HEK293 (cell line): Measurements from ENCODE around the gene FAM219B.

Experiments
- GLI2 ChIP-seq: fragments of 450-650 bp; formaldehyde crosslinking; IDR thresholded peaks from 2 replicates; pipeline ENCODE4; 2017; ENCODE audit warnings: missing biosample characterization, missing genetic modification characterization, low read depth, borderline replicate concordance
- GLIS1 ChIP-seq: fragments of 450-650 bp; formaldehyde crosslinking; IDR thresholded peaks from 2 replicates; pipeline ENCODE4 v1.5.1; 2016; ENCODE audit warnings: missing biosample characterization, missing genetic modification characterization
- HOXD13 ChIP-seq: sonication (generic); formaldehyde crosslinking; IDR thresholded peaks from 2 replicates; pipeline ENCODE4 v1.8.0; 2022; ENCODE audit warnings: missing genetic modification reagents, borderline replicate concordance
- IKZF3 ChIP-seq: fragments of 450-650 bp; IDR thresholded peaks from 2 replicates; pipeline ENCODE4 v1.5.0; 2018; ENCODE audit warnings: missing biosample characterization, mild to moderate bottlenecking, missing genetic modification characterization, moderate library complexity
- KLF7 ChIP-seq: fragments of 450-650 bp; formaldehyde crosslinking; IDR thresholded peaks from 2 replicates; pipeline ENCODE4 v1.5.1; 2016; ENCODE audit warnings: missing biosample characterization, missing genetic modification characterization, borderline replicate concordance
- KLF9 ChIP-seq: fragments of 450-650 bp; formaldehyde crosslinking; IDR thresholded peaks from 2 replicates; pipeline ENCODE4 v1.5.1; 2016; ENCODE audit warnings: missing biosample characterization, missing genetic modification characterization, low read depth
- OVOL3 ChIP-seq: fragments of 450-650 bp; formaldehyde crosslinking; IDR thresholded peaks from 2 replicates; pipeline ENCODE4 v1.5.1; 2016; ENCODE audit warnings: missing biosample characterization, missing genetic modification characterization
- SP2 ChIP-seq: fragments of 450-650 bp; formaldehyde crosslinking; IDR thresholded peaks from 2 replicates; pipeline ENCODE4 v1.5.1; 2016; ENCODE audit warnings: missing biosample characterization, missing genetic modification characterization
- TRIM28 ChIP-seq: IDR thresholded peaks from 2 replicates; pipeline ENCODE4 v1.6.1; 2011; ENCODE audit warnings: low read length, control low read depth, borderline replicate concordance
- ZBTB1 ChIP-seq: fragments of 450-650 bp; formaldehyde crosslinking; IDR thresholded peaks from 2 replicates; pipeline ENCODE4 v1.5.1; 2016; ENCODE audit warnings: missing biosample characterization, missing genetic modification characterization
- ZFP3 ChIP-seq: fragments of 450-650 bp; formaldehyde crosslinking; IDR thresholded peaks from 2 replicates; pipeline ENCODE4 v1.5.1; 2016; ENCODE audit warnings: low read depth, missing biosample characterization, missing genetic modification characterization
- ZFP37 ChIP-seq: fragments of 450-650 bp; formaldehyde crosslinking; IDR thresholded peaks from 2 replicates; pipeline ENCODE4 v1.5.1; 2016; ENCODE audit warnings: missing biosample characterization, missing genetic modification characterization
- ZFP41 ChIP-seq: fragments of 450-650 bp; formaldehyde crosslinking; IDR thresholded peaks from 2 replicates; pipeline ENCODE4 v1.5.1; 2016; ENCODE audit warnings: missing biosample characterization, missing genetic modification characterization, borderline replicate concordance
- ZNF138 ChIP-seq: fragments of 450-650 bp; formaldehyde crosslinking; IDR thresholded peaks from 2 replicates; pipeline ENCODE4 v1.5.1; 2016; ENCODE audit warnings: missing biosample characterization, missing genetic modification characterization, borderline replicate concordance
- ZNF19 ChIP-seq: fragments of 450-650 bp; formaldehyde crosslinking; IDR thresholded peaks from 2 replicates; pipeline ENCODE4; 2016; ENCODE audit warnings: missing biosample characterization, missing genetic modification characterization, low read depth
- ZNF24 ChIP-seq: fragments of 450-650 bp; formaldehyde crosslinking; IDR thresholded peaks from 2 replicates; pipeline ENCODE4 v1.5.1; 2016; ENCODE audit warnings: missing biosample characterization, missing genetic modification characterization
- ZNF302 ChIP-seq: fragments of 450-650 bp; formaldehyde crosslinking; IDR thresholded peaks from 2 replicates; pipeline ENCODE4 v1.5.1; 2016; ENCODE audit warnings: missing biosample characterization, missing genetic modification characterization, low read depth
- ZNF311 ChIP-seq: fragments of 450-650 bp; formaldehyde crosslinking; IDR thresholded peaks from 2 replicates; pipeline ENCODE4 v1.5.1; 2017; ENCODE audit warnings: missing biosample characterization, missing genetic modification characterization, borderline replicate concordance
- ZNF350 ChIP-seq: fragments of 450-650 bp; formaldehyde crosslinking; IDR thresholded peaks from 2 replicates; pipeline ENCODE4 v1.5.0; 2017; ENCODE audit warnings: missing biosample characterization, mild to moderate bottlenecking, missing genetic modification characterization
- ZNF37A ChIP-seq: fragments of 450-650 bp; IDR thresholded peaks from 2 replicates; pipeline ENCODE4 v1.5.1; 2018; ENCODE audit warnings: missing biosample characterization, missing genetic modification characterization
- ZNF394 ChIP-seq: fragments of 450-650 bp; formaldehyde crosslinking; IDR thresholded peaks from 2 replicates; pipeline ENCODE4 v1.5.1; 2016; ENCODE audit warnings: missing biosample characterization, missing genetic modification characterization, mild to moderate bottlenecking, moderate library complexity, borderline replicate concordance
- ZNF426 ChIP-seq: fragments of 450-650 bp; formaldehyde crosslinking; IDR thresholded peaks from 2 replicates; pipeline ENCODE4 v1.5.1; 2017; ENCODE audit warnings: missing biosample characterization, missing genetic modification characterization, mild to moderate bottlenecking, inconsistent platforms, moderate library complexity
- ZNF433 ChIP-seq: fragments of 450-650 bp; formaldehyde crosslinking; IDR thresholded peaks from 2 replicates; pipeline ENCODE4 v1.5.1; 2016; ENCODE audit warnings: missing biosample characterization, missing genetic modification characterization, low read depth
- ZNF48 ChIP-seq: fragments of 450-650 bp; formaldehyde crosslinking; IDR thresholded peaks from 2 replicates; pipeline ENCODE4 v1.5.1; 2016; ENCODE audit warnings: missing biosample characterization, missing genetic modification characterization
- ZNF561 ChIP-seq: fragments of 450-650 bp; IDR thresholded peaks from 2 replicates; pipeline ENCODE4 v1.5.1; 2018; ENCODE audit warnings: missing biosample characterization, missing genetic modification characterization, borderline replicate concordance
- ZNF610 ChIP-seq: fragments of 450-650 bp; formaldehyde crosslinking; IDR thresholded peaks from 2 replicates; pipeline ENCODE4 v1.5.1; 2016; ENCODE audit warnings: missing biosample characterization, missing genetic modification characterization, borderline replicate concordance
- ZNF621 ChIP-seq: fragments of 450-650 bp; formaldehyde crosslinking; IDR thresholded peaks from 2 replicates; pipeline ENCODE4 v1.5.1; 2017; ENCODE audit warnings: missing biosample characterization, missing genetic modification characterization
- ZNF701 ChIP-seq: fragments of 450-650 bp; formaldehyde crosslinking; IDR thresholded peaks from 2 replicates; pipeline ENCODE4 v1.5.1; 2016; ENCODE audit warnings: missing biosample characterization, missing genetic modification characterization
- ZNF747 ChIP-seq: fragments of 450-650 bp; formaldehyde crosslinking; IDR thresholded peaks from 2 replicates; pipeline ENCODE4 v1.5.1; 2016; ENCODE audit warnings: missing biosample characterization, missing genetic modification characterization
- ZNF768 ChIP-seq: fragments of 450-650 bp; formaldehyde crosslinking; IDR thresholded peaks from 2 replicates; pipeline ENCODE4 v1.5.1; 2018; ENCODE audit warnings: missing biosample characterization, mild to moderate bottlenecking, missing genetic modification characterization
- ZNF776 ChIP-seq: fragments of 450-650 bp; formaldehyde crosslinking; IDR thresholded peaks from 2 replicates; pipeline ENCODE4 v1.5.0; 2017; ENCODE audit warnings: missing biosample characterization, missing genetic modification characterization, borderline replicate concordance
- ZNF837 ChIP-seq: fragments of 450-650 bp; formaldehyde crosslinking; IDR thresholded peaks from 2 replicates; pipeline ENCODE4 v1.5.1; 2016; ENCODE audit warnings: missing biosample characterization, missing genetic modification characterization
- ZXDB ChIP-seq: fragments of 450-650 bp; formaldehyde crosslinking; IDR thresholded peaks from 2 replicates; pipeline ENCODE4 v1.5.1; 2016; ENCODE audit warnings: missing biosample characterization, missing genetic modification characterization
- TF ChIP-seq, protein P1 (sequence below): fragments of 450-650 bp; formaldehyde crosslinking; IDR thresholded peaks from 2 replicates; pipeline ENCODE4 v1.5.1; 2016; ENCODE audit warnings: missing biosample characterization, missing genetic modification characterization
- TF ChIP-seq, protein P2 (sequence below): fragments of 450-650 bp; formaldehyde crosslinking; IDR thresholded peaks from 2 replicates; pipeline ENCODE4 v1.5.1; 2016; ENCODE audit warnings: missing biosample characterization, missing genetic modification characterization
- TF ChIP-seq, protein P3 (sequence below): fragments of 450-650 bp; formaldehyde crosslinking; IDR thresholded peaks from 2 replicates; pipeline ENCODE4 v1.5.1; 2016; ENCODE audit warnings: missing biosample characterization, missing genetic modification characterization

FAM219B gene

DNA sequence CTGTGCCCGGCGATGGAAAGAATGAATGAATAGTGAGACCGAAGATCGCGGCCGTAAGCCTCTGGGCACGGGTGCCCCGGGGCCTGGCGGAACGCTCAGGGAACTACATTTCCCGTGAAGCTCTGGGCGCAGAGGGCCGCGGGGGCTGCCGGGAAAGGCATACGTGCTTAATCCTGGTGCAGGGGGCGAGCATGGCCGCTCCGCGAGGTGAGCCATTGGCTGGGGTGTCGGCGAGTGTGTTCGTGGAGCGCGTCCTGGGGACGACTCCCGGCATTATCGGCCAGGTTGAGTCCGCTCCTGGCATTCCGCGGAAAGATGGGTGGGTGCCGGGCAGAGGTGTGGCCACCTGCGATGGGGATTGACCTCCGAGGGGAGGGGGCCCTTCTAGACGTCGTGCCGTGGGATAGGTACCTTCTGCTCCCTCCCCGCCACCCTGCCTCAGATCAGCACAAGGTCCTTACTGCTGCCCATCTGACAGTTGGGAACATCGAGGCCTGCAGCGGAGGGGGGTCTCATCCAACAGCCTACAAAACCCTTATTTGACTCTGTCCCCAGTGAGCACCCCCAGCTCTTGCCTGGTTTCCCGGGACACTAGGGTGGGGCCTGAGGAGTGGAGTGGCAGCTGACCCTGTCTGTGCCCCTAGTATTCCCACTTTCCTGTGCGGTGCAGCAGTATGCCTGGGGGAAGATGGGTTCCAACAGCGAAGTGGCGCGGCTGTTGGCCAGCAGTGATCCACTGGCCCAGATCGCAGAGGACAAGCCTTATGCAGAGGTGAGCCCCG is 16.6 kb downstream of the FAM219B start, which contains the start of gene MPI (continued):
- TF ChIP-seq, protein P1, sequence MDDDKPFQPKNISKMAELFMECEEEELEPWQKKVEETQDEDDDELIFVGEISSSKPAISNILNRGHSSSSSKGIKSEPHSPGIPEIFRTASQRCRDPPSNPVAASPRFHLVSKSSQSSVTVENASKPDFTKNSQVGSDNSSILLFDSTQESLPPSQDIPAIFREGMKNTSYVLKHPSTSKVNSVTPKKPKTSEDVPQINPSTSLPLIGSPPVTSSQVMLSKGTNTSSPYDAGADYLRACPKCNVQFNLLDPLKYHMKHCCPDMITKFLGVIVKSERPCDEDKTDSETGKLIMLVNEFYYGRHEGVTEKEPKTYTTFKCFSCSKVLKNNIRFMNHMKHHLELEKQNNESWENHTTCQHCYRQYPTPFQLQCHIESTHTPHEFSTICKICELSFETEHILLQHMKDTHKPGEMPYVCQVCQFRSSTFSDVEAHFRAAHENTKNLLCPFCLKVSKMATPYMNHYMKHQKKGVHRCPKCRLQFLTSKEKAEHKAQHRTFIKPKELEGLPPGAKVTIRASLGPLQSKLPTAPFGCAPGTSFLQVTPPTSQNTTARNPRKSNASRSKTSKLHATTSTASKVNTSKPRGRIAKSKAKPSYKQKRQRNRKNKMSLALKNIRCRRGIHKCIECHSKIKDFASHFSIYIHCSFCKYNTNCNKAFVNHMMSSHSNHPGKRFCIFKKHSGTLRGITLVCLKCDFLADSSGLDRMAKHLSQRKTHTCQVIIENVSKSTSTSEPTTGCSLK (tag by site-specific recombination): no peak
- TF ChIP-seq ZNF350 (tag by site-specific recombination) (no peak), ZNF426 (tag by site-specific recombination) (no peak), ZNF19 (tag by site-specific recombination) (no peak), ZFP3 (tag by site-specific recombination) (no peak), ZNF24 (tag by site-specific recombination) (peak; percentile 82), ZNF610 (tag by site-specific recombination) (peak; percentile 92; the same call in 1 of the 2 replicates), ZNF37A (no peak), ZNF768 (tag by site-specific recombination) (no peak), ZXDB (tag by site-specific recombination) (peak; percentile 99), ZFP37 (peak; percentile 97), TRIM28 (no peak), HOXD13 (CRISPR knock-in tag) (no peak), ZNF621 (tag by site-specific recombination) (no peak), GLI2 (tag by site-specific recombination) (no peak; the same call in 1 of the 2 replicates), ZNF837 (tag by site-specific recombination) (peak; percentile 73; the same call in 1 of the 2 replicates), ZNF747 (no peak), GLIS1 (tag by site-specific recombination) (peak; percentile 60; the same call in 1 of the 2 replicates), ZNF394 (tag by site-specific recombination) (peak; percentile 36; the same call in 1 of the 2 replicates), ZBTB1 (tag by site-specific recombination) (no peak), ZNF138 (no peak), ZNF561 (tag by site-specific recombination) (peak; percentile 68; the same call in 1 of the 2 replicates), IKZF3 (tag by site-specific recombination) (no peak), OVOL3 (0 out of 2 replicates have a peak, but pooled peaks have one; percentile 69), KLF7 (tag by site-specific recombination) (peak; percentile 74; the same call in 1 of the 2 replicates), ZNF48 (tag by site-specific recombination) (no peak), SP2 (tag by site-specific recombination) (peak; percentile 49), ZNF302 (tag by site-specific recombination) (no peak), ZNF311 (tag by site-specific recombination) (no peak), ZNF433 (tag by site-specific recombination) (no peak), ZFP41 (no peak), KLF9 (tag by site-specific recombination) (peak; percentile 62; the same call in 1 of the 2 replicates), ZNF701 (tag by site-specific recombination) (no peak), ZNF776 (no peak)
- TF ChIP-seq, protein P2, sequence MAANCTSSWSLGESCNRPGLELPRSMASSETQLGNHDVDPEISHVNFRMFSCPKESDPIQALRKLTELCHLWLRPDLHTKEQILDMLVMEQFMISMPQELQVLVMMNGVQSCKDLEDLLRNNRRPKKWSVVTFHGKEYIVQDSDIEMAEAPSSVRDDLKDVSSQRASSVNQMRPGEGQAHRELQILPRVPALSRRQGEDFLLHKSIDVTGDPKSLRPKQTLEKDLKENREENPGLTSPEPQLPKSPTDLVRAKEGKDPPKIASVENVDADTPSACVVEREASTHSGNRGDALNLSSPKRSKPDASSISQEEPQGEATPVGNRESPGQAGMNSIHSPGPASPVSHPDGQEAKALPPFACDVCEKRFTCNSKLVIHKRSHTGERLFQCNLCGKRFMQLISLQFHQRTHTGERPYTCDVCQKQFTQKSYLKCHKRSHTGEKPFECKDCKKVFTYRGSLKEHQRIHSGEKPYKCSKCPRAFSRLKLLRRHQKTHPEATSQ (tag by site-specific recombination): peak; percentile 80; the same call in 1 of the 2 replicates
- TF ChIP-seq, protein P3, sequence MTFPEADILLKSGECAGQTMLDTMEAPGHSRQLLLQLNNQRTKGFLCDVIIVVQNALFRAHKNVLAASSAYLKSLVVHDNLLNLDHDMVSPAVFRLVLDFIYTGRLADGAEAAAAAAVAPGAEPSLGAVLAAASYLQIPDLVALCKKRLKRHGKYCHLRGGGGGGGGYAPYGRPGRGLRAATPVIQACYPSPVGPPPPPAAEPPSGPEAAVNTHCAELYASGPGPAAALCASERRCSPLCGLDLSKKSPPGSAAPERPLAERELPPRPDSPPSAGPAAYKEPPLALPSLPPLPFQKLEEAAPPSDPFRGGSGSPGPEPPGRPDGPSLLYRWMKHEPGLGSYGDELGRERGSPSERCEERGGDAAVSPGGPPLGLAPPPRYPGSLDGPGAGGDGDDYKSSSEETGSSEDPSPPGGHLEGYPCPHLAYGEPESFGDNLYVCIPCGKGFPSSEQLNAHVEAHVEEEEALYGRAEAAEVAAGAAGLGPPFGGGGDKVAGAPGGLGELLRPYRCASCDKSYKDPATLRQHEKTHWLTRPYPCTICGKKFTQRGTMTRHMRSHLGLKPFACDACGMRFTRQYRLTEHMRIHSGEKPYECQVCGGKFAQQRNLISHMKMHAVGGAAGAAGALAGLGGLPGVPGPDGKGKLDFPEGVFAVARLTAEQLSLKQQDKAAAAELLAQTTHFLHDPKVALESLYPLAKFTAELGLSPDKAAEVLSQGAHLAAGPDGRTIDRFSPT (tag by site-specific recombination): peak; percentile 6; the same call in 1 of the 2 replicates
